Astrocyte (in vitro differentiated cells and primary cell): ENCODE measurements around the gene CWH43. TPM values are rescaled to one million over a fixed set of nuclear protein-coding genes. Genes with fewer than 3 reads are reported as not detected.

Source experiments
- DNase-seq: peaks from one replicate; pipeline ENCODE4 v3.0.0-alpha.2; 2010; ENCODE audit warnings: low read depth
- FAIRE-seq: peaks from 2 replicates; lab custom pipeline; 2011; peaks lifted over from hg19 to GRCh38; lab: Jason Lieb, UNC
- H2AFZ ChIP-seq: 2 replicates; pipeline ENCODE4 v1.6.0; 2012; ENCODE audit warnings: low read depth, low read length, inconsistent platforms
- H3K27ac ChIP-seq: 2 replicates; pipeline ENCODE4 v1.5.1; 2011; ENCODE audit warnings: low read depth, low read length, inconsistent platforms
- H3K27me3 ChIP-seq: 2 replicates; pipeline ENCODE4 v1.6.0; 2011; ENCODE audit warnings: low read length, inconsistent platforms; ENCODE audit not compliant: insufficient read depth
- H3K36me3 ChIP-seq: 2 replicates; pipeline ENCODE4 v1.5.1; 2011; ENCODE audit warnings: low read length, inconsistent platforms; ENCODE audit not compliant: insufficient read depth
- H3K4me1 ChIP-seq: 2 replicates; pipeline ENCODE4 v1.5.1; 2011; ENCODE audit warnings: low read length, inconsistent platforms; ENCODE audit not compliant: insufficient read depth
- H3K4me2 ChIP-seq: 2 replicates; pipeline ENCODE4 v1.6.0; 2012; ENCODE audit warnings: low read length, inconsistent platforms
- H3K4me3 ChIP-seq: 2 replicates; pipeline ENCODE4 v1.5.1; 2011; ENCODE audit warnings: low read depth, mild to moderate bottlenecking, low read length, inconsistent platforms; ENCODE audit not compliant: insufficient read depth
- H3K79me2 ChIP-seq: 2 replicates; pipeline ENCODE4 v1.6.0; 2012; ENCODE audit warnings: mild to moderate bottlenecking, low read length, inconsistent platforms; ENCODE audit not compliant: insufficient read depth
- H3K9ac ChIP-seq: 2 replicates; pipeline ENCODE4 v1.6.0; 2012; ENCODE audit warnings: mild to moderate bottlenecking, low read length, inconsistent platforms
- H3K9me3 ChIP-seq: 2 replicates; pipeline ENCODE4 v1.5.1; 2012; ENCODE audit warnings: low read depth, mild to moderate bottlenecking, low read length, inconsistent platforms; ENCODE audit not compliant: insufficient read depth
- H4K20me1 ChIP-seq: 2 replicates; pipeline ENCODE4 v1.6.0; 2012; ENCODE audit warnings: low read length, inconsistent platforms; ENCODE audit not compliant: insufficient read depth
- H3K27ac Mint-ChIP-seq: one replicate; pipeline ENCODE4 v1.8.0; 2021; ENCODE audit warnings: mild to moderate bottlenecking, mixed read lengths; ENCODE audit not compliant: unreplicated experiment
- H3K27me3 Mint-ChIP-seq: one replicate; pipeline ENCODE4 v1.8.0; 2021; ENCODE audit warnings: low read depth, mixed read lengths; ENCODE audit not compliant: unreplicated experiment
- H3K36me3 Mint-ChIP-seq: one replicate; pipeline ENCODE4 v1.8.0; 2021; ENCODE audit warnings: low read depth, mixed read lengths; ENCODE audit not compliant: unreplicated experiment
- H3K4me1 Mint-ChIP-seq: one replicate; pipeline ENCODE4 v1.8.0; 2021; ENCODE audit warnings: low read depth, mixed read lengths; ENCODE audit not compliant: unreplicated experiment
- H3K4me3 Mint-ChIP-seq: one replicate; pipeline ENCODE4 v1.8.0; 2021; ENCODE audit warnings: mild to moderate bottlenecking, moderate library complexity, mixed read lengths; ENCODE audit not compliant: unreplicated experiment
- H3K9me3 Mint-ChIP-seq: one replicate; pipeline ENCODE4 v1.8.0; 2021; ENCODE audit warnings: mild to moderate bottlenecking, mixed read lengths; ENCODE audit not compliant: unreplicated experiment
- CTCF ChIP-seq: IDR thresholded peaks from 2 replicates; pipeline ENCODE4 v1.5.1; 2011; ENCODE audit warnings: low read depth, mild to moderate bottlenecking, inconsistent platforms, low read length, moderate library complexity; ENCODE audit not compliant: insufficient read depth
- EZH2 ChIP-seq: IDR thresholded peaks from 2 replicates; pipeline ENCODE4 v1.6.1; 2012; ENCODE audit warnings: mild to moderate bottlenecking, low read length, inconsistent platforms; ENCODE audit not compliant: insufficient read depth
- total RNA-seq: library from RNA; stranded (reverse); gene quantifications from 2 replicates; pipeline ENCODE4 v1.2.1, GENCODE V29; 2021

CWH43 gene
- total RNA-seq, 1 donor from 2014 or later, result not detected

- DNase-seq, result no peak
- H3K9me3 Mint-ChIP-seq, result no peaks in the 10 kb centered on the region
- Histone ChIP-seq H4K20me1 (no peaks in the 10 kb centered on the region), H3K27me3 (peaks cover 5% of the 10 kb centered on the region), H2AFZ (no peak overlapping the region), H3K4me1 (no peaks in the 10 kb centered on the region), H3K4me3 (no peak overlapping the region), H3K9me3 (no peaks in the 10 kb centered on the region), H3K27ac (no peak overlapping the region), H3K79me2 (no peaks in the 10 kb centered on the region), H3K4me2 (no peak overlapping the region), H3K9ac (no peak overlapping the region), H3K36me3 (no peaks in the 10 kb centered on the region)
- H3K27ac Mint-ChIP-seq, result no peak overlapping the region
- H3K4me1 Mint-ChIP-seq, result no peaks in the 10 kb centered on the region
- no peak overlapping the region for H3K4me3 Mint-ChIP-seq
- no peaks in the 10 kb centered on the region for H3K36me3 Mint-ChIP-seq
- FAIRE-seq, result no peak
- no peak for TF ChIP-seq EZH2
- no peak for TF ChIP-seq CTCF
- H3K27me3 Mint-ChIP-seq, result peaks cover 13% of the 10 kb centered on the region
These were observed 14.7 kb downstream of the CWH43 start for GRCh38 chr4:49000806-49001205.

GRCh38 chr4:49002931-49003330, 16.9 kb downstream of the CWH43 start:
- FAIRE-seq (no peak), DNase-seq (no peak)
- no peak overlapping the region for H3K4me3 Mint-ChIP-seq
- H3K79me2 ChIP-seq, result no peaks in the 10 kb centered on the region
- H3K4me1 ChIP-seq, result no peaks in the 10 kb centered on the region
- peaks cover 6% of the 10 kb centered on the region for H3K27me3 Mint-ChIP-seq
- H3K4me1 Mint-ChIP-seq, result no peaks in the 10 kb centered on the region
- no peak for TF ChIP-seq CTCF
- TF ChIP-seq EZH2, result no peak
- H3K36me3 ChIP-seq, result no peaks in the 10 kb centered on the region
- no peaks in the 10 kb centered on the region for H3K9me3 Mint-ChIP-seq
- H3K27ac ChIP-seq, result no peak overlapping the region
- no peak overlapping the region for H3K4me2 ChIP-seq
- no peak overlapping the region for H2AFZ ChIP-seq
- H3K9ac ChIP-seq, result no peak overlapping the region
- no peaks in the 10 kb centered on the region for H4K20me1 ChIP-seq
- no peaks in the 10 kb centered on the region for H3K36me3 Mint-ChIP-seq
- peaks cover 5% of the 10 kb centered on the region for H3K27me3 ChIP-seq
- no peak overlapping the region for H3K27ac Mint-ChIP-seq
- no peaks in the 10 kb centered on the region for H3K9me3 ChIP-seq
- H3K4me3 ChIP-seq, result no peak overlapping the region

- Histone ChIP-seq H3K27me3 (no peaks in the 10 kb centered on the region), H3K4me2 (no peak overlapping the region), H3K4me3 (no peak overlapping the region), H4K20me1 (no peaks in the 10 kb centered on the region), H2AFZ (no peak overlapping the region), H3K79me2 (no peaks in the 10 kb centered on the region), H3K27ac (no peak overlapping the region), H3K9me3 (no peaks in the 10 kb centered on the region), H3K36me3 (no peaks in the 10 kb centered on the region), H3K4me1 (no peaks in the 10 kb centered on the region), H3K9ac (no peak overlapping the region)
- no peak overlapping the region for H3K4me3 Mint-ChIP-seq
- H3K4me1 Mint-ChIP-seq, result no peaks in the 10 kb centered on the region
- TF ChIP-seq CTCF (no peak), EZH2 (no peak)
- no peaks in the 10 kb centered on the region for H3K27me3 Mint-ChIP-seq
- FAIRE-seq (no peak), DNase-seq (no peak)
- H3K9me3 Mint-ChIP-seq, result peaks cover 7% of the 10 kb centered on the region
- H3K27ac Mint-ChIP-seq, result no peak overlapping the region
- H3K36me3 Mint-ChIP-seq, result no peaks in the 10 kb centered on the region
These were observed 32.7 kb downstream of the CWH43 start for GRCh38 chr4:49018718-49019295.
